Activated naive CD4-positive, alpha-beta T cell treated with anti-CD3 and anti-CD28 coated beads, Interleukin-2, amount 10 ng/mL, durations not matched to agents 7 days and 5 days (primary cell): ENCODE measurements around the gene PSTPIP1.

Experiments
- CTCF ChIA-PET: fragments of 350-600 bp; sonication (Branson Sonifier 250); formaldehyde crosslinking; loops from one replicate; lab custom pipeline; 2021; ENCODE audit warnings: antibody characterized with exemption; lab: Charles Lee
- DNase-seq: peaks from one replicate; pipeline ENCODE4 v3.0.0-alpha.2; 2020
- H3K27ac Mint-ChIP-seq: one replicate; pipeline ENCODE4 v1.8.0; 2021; ENCODE audit warnings: mild to moderate bottlenecking, moderate library complexity, mixed read lengths
- H3K27me3 Mint-ChIP-seq: one replicate; pipeline ENCODE4 v1.8.0; 2021; ENCODE audit warnings: mild to moderate bottlenecking, mixed read lengths
- H3K36me3 Mint-ChIP-seq: one replicate; pipeline ENCODE4 v1.8.0; 2021; ENCODE audit warnings: mixed read lengths
- H3K4me1 Mint-ChIP-seq: one replicate; pipeline ENCODE4 v1.8.0; 2021; ENCODE audit warnings: mixed read lengths
- H3K4me3 Mint-ChIP-seq: one replicate; pipeline ENCODE4 v1.8.0; 2021; ENCODE audit warnings: mild to moderate bottlenecking, moderate library complexity, mixed read lengths
- H3K9me3 Mint-ChIP-seq: one replicate; pipeline ENCODE4 v1.8.0; 2021; ENCODE audit warnings: mixed read lengths

The PSTPIP1 gene

DNA sequence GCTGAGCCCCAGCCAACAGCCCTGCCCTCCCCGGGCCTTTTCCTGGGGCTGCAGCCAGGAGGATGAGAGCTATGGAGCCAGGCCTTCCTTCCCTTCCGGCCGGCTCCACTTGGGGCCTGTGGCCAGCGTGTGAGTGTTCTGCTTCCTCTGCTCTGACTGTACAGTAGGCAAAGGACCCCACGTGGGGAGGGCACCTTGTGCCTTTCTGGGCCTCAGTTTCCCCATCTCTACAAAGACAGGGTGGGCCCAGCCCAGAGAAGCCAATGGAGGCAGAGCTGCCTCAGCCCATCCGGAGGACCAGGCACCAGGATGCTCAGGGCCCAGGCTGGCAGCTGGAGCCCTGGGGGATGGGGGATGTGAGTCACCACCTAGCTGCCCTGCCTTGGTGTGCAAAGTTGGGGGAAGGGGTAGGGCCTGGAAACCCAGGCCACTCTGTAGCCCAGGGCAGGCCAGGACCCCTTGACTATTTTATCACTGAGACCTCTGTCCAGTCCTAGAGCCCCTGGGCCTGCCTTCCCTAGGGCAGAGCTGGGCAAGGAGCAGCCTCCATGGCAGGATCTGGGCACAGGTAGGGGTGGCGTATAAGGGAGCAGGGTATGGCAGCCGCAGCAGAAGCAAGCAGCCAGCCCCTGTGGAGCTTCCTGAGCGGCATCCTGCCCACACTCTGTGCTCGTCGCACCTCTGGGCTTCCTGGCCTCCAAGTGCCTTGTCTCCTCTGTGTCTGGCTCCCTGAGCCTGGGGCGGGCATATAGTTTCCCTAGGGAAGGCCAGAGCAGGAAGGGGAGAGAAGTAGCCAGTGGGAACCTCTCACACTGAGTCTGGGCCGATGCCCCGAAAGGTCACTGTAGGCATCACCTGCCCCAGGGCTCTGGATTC lies 1.8 kb downstream of the PSTPIP1 start:
- Mint-ChIP-seq H3K27ac (peak overlapping the region; percentile 95), H3K36me3 (peaks cover 38% of the 10 kb centered on the region), H3K9me3 (no peaks in the 10 kb centered on the region), H3K4me3 (peak overlapping the region; percentile 94), H3K4me1 (peaks cover 81% of the 10 kb centered on the region), H3K27me3 (no peaks in the 10 kb centered on the region)
- peak; percentile 64 for DNase-seq
- CTCF ChIA-PET, result interaction anchor here (1.1 to 7.5 kb wide), 7 partner anchors 10 to 547 kb away, joined by 3 to 62 read pairs (median 8); no protein-coding TSS in a partner anchor

DNA sequence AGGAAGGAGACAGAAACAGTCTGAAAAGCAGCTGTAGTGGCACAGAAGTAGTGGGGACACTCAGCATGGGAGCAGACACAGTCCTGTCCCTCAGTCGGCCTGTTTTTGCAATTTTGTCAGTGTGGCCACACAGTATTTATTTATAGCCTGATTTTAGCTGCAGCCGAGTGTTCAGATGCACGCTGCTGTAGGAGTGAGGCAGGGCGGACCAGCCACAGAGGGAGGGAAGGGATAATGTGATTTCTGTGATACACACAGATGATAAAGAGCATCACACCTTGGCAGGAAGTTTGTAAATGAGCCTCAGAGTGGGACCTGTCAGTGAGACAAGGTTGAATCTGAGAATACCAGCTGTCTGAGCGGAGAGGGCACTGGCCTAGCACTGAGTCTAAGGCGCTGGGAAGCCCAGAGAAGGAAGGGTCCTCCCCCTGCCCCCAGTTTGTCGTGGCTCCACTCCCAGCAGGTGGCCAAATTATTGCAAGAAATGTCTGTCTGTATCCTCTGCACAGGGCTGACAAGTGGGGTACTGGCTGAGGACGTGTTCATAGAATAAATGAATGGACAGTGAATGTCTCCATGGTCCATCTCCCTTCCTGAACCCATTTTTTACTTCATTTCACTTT lies 3.8 kb downstream of the PSTPIP1 start:
- H3K4me1 Mint-ChIP-seq, result peaks cover 83% of the 10 kb centered on the region
- H3K9me3 Mint-ChIP-seq, result no peaks in the 10 kb centered on the region
- peak overlapping the region; percentile 79 for H3K27ac Mint-ChIP-seq
- DNase-seq, result peak; percentile 30
- H3K4me3 Mint-ChIP-seq, result peak overlapping the region; percentile 94
- peaks cover 50% of the 10 kb centered on the region for H3K36me3 Mint-ChIP-seq
- CTCF ChIA-PET, result interaction anchor here (1.1 to 7.5 kb wide), 4 partner anchors 10 to 25 kb away, joined by 5 to 62 read pairs (median 36); no protein-coding TSS in a partner anchor
- no peaks in the 10 kb centered on the region for H3K27me3 Mint-ChIP-seq

- Mint-ChIP-seq H3K27me3 (no peaks in the 10 kb centered on the region), H3K36me3 (peaks cover 59% of the 10 kb centered on the region), H3K4me3 (no peak overlapping the region), H3K9me3 (no peaks in the 10 kb centered on the region), H3K4me1 (peaks cover 83% of the 10 kb centered on the region), H3K27ac (no peak overlapping the region)
- peak; percentile 21 for DNase-seq
- CTCF ChIA-PET, result interaction anchor here (7.5 kb wide), 1 partner anchor 25 kb away, joined by 62 read pairs; no protein-coding TSS in a partner anchor
These were observed 5.1 kb downstream of the PSTPIP1 start for GRCh38 chr15:76999996-77000395.

- Mint-ChIP-seq H3K27me3 (no peaks in the 10 kb centered on the region), H3K9me3 (no peaks in the 10 kb centered on the region), H3K4me3 (peak overlapping the region; percentile 23), H3K4me1 (peaks cover 92% of the 10 kb centered on the region), H3K27ac (peak overlapping the region; percentile 88), H3K36me3 (peaks cover 63% of the 10 kb centered on the region)
- no peak for DNase-seq
- CTCF ChIA-PET, result no interaction called here
These were observed 6.4 kb downstream of the PSTPIP1 start for GRCh38 chr15:77001351-77001750.

- CTCF ChIA-PET, result no interaction called here
- no peaks in the 10 kb centered on the region for H3K9me3 Mint-ChIP-seq
- H3K4me1 Mint-ChIP-seq, result peaks cover 97% of the 10 kb centered on the region
- peak overlapping the region; percentile 90 for H3K27ac Mint-ChIP-seq
- peaks cover 66% of the 10 kb centered on the region for H3K36me3 Mint-ChIP-seq
- peak; percentile 18 for DNase-seq
- peak overlapping the region; percentile 26 for H3K4me3 Mint-ChIP-seq
- no peaks in the 10 kb centered on the region for H3K27me3 Mint-ChIP-seq
These were observed 7.0 kb downstream of the PSTPIP1 start for GRCh38 chr15:77001966-77002365.

GRCh38 chr15:77002436-77002835 lies 7.5 kb downstream of the PSTPIP1 start:
- no peaks in the 10 kb centered on the region for H3K27me3 Mint-ChIP-seq
- H3K9me3 Mint-ChIP-seq, result no peaks in the 10 kb centered on the region
- CTCF ChIA-PET, result interaction anchor here (0.8 to 1.1 kb wide), 2 partner anchors 23 to 29 kb away, joined by 3 read pairs; no protein-coding TSS in a partner anchor
- peaks cover 95% of the 10 kb centered on the region for H3K4me1 Mint-ChIP-seq
- peak; percentile 24 for DNase-seq
- peak overlapping the region; percentile 90 for H3K27ac Mint-ChIP-seq
- H3K4me3 Mint-ChIP-seq, result peak overlapping the region; percentile 68
- peaks cover 64% of the 10 kb centered on the region for H3K36me3 Mint-ChIP-seq

DNA sequence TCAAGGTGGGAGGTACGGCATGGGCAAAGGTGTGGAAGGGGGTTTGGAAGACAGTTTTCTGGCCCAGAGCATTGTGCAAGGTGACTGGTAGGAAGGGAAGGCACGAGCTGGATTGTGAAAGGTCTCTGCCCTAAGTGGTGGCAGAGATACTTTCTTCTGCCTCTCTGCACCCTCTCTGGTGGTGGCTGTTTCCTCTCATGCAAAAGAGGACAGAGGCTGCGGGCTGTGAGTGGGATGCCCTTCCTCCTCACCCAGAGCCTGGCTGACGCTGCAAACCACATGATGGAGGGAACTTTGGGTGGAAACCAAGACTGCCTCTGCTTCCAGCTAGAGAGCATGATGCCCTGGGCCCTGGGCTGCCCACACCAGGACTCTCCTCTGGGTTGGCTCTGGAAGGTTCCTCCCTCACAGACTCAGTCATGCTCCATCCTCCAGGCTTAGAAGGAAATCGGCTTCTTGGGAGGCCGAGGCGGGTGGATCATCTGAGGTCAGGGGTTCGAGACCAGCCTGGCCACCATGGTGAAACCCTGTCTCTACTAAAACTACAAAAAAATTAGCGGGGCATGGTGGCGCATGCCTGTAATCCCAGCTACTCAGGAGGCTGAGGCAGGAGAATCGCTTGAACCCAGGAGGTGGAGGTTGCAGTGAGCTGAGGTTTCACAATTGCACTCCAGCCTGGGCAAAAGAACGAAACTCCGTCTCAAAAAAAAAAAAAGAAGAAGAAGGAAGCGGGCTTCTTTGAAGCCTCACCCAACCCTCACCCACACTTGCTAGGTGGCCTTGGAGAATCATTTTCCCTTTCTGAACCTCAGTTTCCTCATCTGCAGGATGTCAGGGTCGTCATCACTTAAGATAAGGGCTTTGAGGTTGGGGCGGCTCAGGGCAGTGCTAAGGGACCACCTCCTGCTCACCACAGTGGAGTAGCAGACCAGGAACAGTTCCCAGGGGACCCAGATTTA lies 8.3 kb downstream of the PSTPIP1 start:
- peaks cover 60% of the 10 kb centered on the region for H3K36me3 Mint-ChIP-seq
- no peaks in the 10 kb centered on the region for H3K9me3 Mint-ChIP-seq
- H3K4me3 Mint-ChIP-seq, result peak overlapping the region; percentile 68

GRCh38 chr15:77004189-77004588 lies 9.3 kb downstream of the PSTPIP1 start:
- H3K27me3 Mint-ChIP-seq, result no peaks in the 10 kb centered on the region
- no peaks in the 10 kb centered on the region for H3K9me3 Mint-ChIP-seq
- CTCF ChIA-PET, result interaction anchor here (0.9 to 1.4 kb wide), 2 partner anchors 9 to 28 kb away, joined by 4 read pairs; no protein-coding TSS in a partner anchor
- no peak for DNase-seq
- H3K27ac Mint-ChIP-seq, result peak overlapping the region; percentile 90
- peaks cover 85% of the 10 kb centered on the region for H3K4me1 Mint-ChIP-seq
- H3K4me3 Mint-ChIP-seq, result peak overlapping the region; percentile 68
- peaks cover 52% of the 10 kb centered on the region for H3K36me3 Mint-ChIP-seq

More for the DNA sequence above, 8.3 kb downstream of the PSTPIP1 start:
- Mint-ChIP-seq H3K27me3 (no peaks in the 10 kb centered on the region), H3K27ac (peak overlapping the region; percentile 90), H3K4me1 (peaks cover 87% of the 10 kb centered on the region)
- peak; percentile 84 for DNase-seq
- CTCF ChIA-PET, result interaction anchor here (0.8 to 1.4 kb wide), 4 partner anchors 10 to 30 kb away, joined by 3 to 4 read pairs (median 3); no protein-coding TSS in a partner anchor

DNA sequence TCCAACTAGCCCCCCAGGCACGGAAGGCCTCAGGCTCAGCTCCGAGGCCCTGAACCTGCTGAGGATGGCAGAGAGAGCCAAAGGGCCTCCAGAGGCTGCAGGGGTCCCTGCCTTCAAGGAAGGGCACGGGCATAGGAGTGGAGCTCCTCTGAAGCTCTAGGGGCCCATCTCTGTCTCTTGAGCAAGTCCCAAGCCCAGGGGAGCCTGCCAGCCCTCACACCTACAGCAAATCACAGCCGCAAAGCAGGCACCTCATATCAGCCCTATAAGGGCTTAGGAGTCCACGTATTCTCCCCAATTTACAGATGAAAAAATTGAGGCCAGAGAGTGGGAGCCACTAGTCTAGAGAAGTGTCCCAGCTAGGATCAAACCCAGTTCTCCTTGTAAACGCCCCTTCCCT lies 14.2 kb downstream of the PSTPIP1 start:
- no peak overlapping the region for H3K4me3 Mint-ChIP-seq
- no peaks in the 10 kb centered on the region for H3K27me3 Mint-ChIP-seq
- H3K27ac Mint-ChIP-seq, result no peak overlapping the region
- CTCF ChIA-PET, result interaction anchor here (2.6 kb wide), 1 partner anchor 36 kb away, joined by 5 read pairs; no protein-coding TSS in a partner anchor
- H3K36me3 Mint-ChIP-seq, result peaks cover 53% of the 10 kb centered on the region
- no peaks in the 10 kb centered on the region for H3K9me3 Mint-ChIP-seq
- DNase-seq, result no peak
- H3K4me1 Mint-ChIP-seq, result peaks cover 86% of the 10 kb centered on the region

GRCh38 chr15:77009646-77010311 lies 14.9 kb downstream of the PSTPIP1 start:
- Mint-ChIP-seq H3K27ac (peak overlapping the region; percentile 80), H3K4me3 (no peak overlapping the region), H3K36me3 (peaks cover 49% of the 10 kb centered on the region), H3K4me1 (peaks cover 86% of the 10 kb centered on the region), H3K9me3 (no peaks in the 10 kb centered on the region), H3K27me3 (no peaks in the 10 kb centered on the region)
- no peak for DNase-seq
- CTCF ChIA-PET, result interaction anchor here (2.6 kb wide), 1 partner anchor 36 kb away, joined by 5 read pairs; no protein-coding TSS in a partner anchor

- CTCF ChIA-PET, result interaction anchor here (2.6 kb wide), 1 partner anchor 37 kb away, joined by 5 read pairs; no protein-coding TSS in a partner anchor
- Mint-ChIP-seq H3K27ac (peak overlapping the region; percentile 80), H3K36me3 (peaks cover 51% of the 10 kb centered on the region), H3K4me3 (no peak overlapping the region), H3K9me3 (no peaks in the 10 kb centered on the region), H3K4me1 (peaks cover 87% of the 10 kb centered on the region), H3K27me3 (no peaks in the 10 kb centered on the region)
- DNase-seq, result no peak
These were observed 15.4 kb downstream of the PSTPIP1 start for GRCh38 chr15:77010312-77010686.

DNA sequence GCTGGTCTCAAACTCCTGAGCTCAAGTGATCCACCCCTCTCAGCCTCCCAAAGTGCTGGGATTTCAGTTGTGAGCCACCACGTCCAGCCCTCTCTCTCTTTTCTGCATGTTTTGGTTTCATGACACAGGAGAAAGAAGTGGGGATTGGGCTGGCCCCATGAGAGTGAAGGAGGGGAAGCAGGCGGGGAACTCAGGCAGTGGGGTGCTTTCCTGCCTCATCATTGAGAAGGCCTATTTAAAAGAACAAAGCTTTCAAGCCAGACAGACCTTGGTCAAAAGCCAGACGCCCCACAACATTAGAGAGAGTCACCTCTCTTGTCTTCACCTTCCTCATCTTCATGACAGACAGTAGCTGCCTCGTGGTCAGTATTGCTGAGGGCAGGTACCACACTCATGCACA lies 15.9 kb downstream of the PSTPIP1 start:
- Mint-ChIP-seq H3K27ac (peak overlapping the region; percentile 59), H3K4me1 (peaks cover 87% of the 10 kb centered on the region), H3K9me3 (no peaks in the 10 kb centered on the region), H3K36me3 (peaks cover 49% of the 10 kb centered on the region), H3K4me3 (no peak overlapping the region), H3K27me3 (no peaks in the 10 kb centered on the region)
- no peak for DNase-seq
- CTCF ChIA-PET, result interaction anchor here (2.6 kb wide), 1 partner anchor 37 kb away, joined by 5 read pairs; no protein-coding TSS in a partner anchor
